Cardiac muscle cell (in vitro differentiated cells and primary cell): Measurements from ENCODE around the gene PPRC1. TPM values are rescaled to one million over a fixed set of nuclear protein-coding genes. Genes with fewer than 3 reads are reported as not detected.
A peak's percentile ranks its signal among the peaks of the same experiment; 100 is the strongest.

ENCODE experiments used
- DNase-seq, 2 donors: peaks; one replicate each; pipeline versions ENCODE4 v3.0.0 to v3.0.0-alpha.2; 2010 to 2017; ENCODE audit warnings: low read depth in 1 of 2, low spot score in 1 of 2
- H3K27ac ChIP-seq: fragments of 200-600 bp; sonication (generic); 2 replicates; pipeline ENCODE4 v1.5.1; 2016
- H3K27me3 ChIP-seq: fragments of 200-600 bp; sonication (generic); 2 replicates; pipeline ENCODE4 v1.6.0; 2016; ENCODE audit warnings: control low read depth
- H3K36me3 ChIP-seq: fragments of 200-600 bp; sonication (generic); 2 replicates; pipeline ENCODE4 v1.5.1; 2016; ENCODE audit warnings: control low read depth
- H3K4me1 ChIP-seq: fragments of 200-600 bp; sonication (generic); 2 replicates; pipeline ENCODE4 v1.8.1; 2017; ENCODE audit warnings: low read depth, mild to moderate bottlenecking, mixed run types
- H3K4me3 ChIP-seq: fragments of 200-600 bp; sonication (generic); 2 replicates; pipeline ENCODE4 v1.5.1; 2016; ENCODE audit warnings: mild to moderate bottlenecking
- H3K9me3 ChIP-seq: fragments of 200-600 bp; sonication (generic); 2 replicates; pipeline ENCODE4 v1.5.1; 2017; ENCODE audit warnings: low read depth, mild to moderate bottlenecking, control low read depth
- polyA plus RNA-seq: library from polyadenylated mRNA; unstranded; fragments of >200 nt; fragmentation: Nextera tagmentation; extraction: Ambion mirVana; gene quantifications from 2 replicates; pipeline ENCODE4 v1.2.1, GENCODE V29; 2016
- total RNA-seq: library from RNA; depleted of rRNA; stranded (reverse); fragments of >200 nt; gene quantifications from 2 replicates; pipeline ENCODE4 v1.2.3, GENCODE V29; 2016
- TF ChIP-seq, protein P1 (sequence below): IDR thresholded peaks from 2 replicates; pipeline ENCODE4 v1.5.1; 2012; ENCODE audit warnings: low read depth, mild to moderate bottlenecking, low read length

Gene PPRC1
- total and polyA plus RNA-seq, 2 experiments from 2014 or later, result 22.6 to 22.9 TPM

DNA sequence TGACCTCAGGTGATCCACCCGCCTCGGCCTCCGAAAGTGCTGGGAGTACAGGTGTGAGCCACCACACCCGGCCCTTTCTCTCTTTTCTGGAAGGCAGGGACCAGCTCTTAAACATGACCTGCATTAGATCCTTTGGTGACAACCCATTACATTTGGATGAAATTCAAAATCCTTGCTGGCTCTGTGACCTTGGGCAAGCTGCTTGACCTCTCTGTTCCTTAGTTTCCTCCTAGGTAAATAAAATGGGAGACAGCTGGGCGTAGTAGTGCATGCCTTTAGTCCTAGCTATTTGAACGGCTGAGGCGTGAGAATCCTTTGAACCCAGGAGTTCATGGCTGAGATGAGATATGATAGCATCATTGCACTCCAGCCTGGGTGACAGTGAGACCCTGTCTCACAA lies 36.4 kb upstream of the PPRC1 start:
- Histone ChIP-seq H3K36me3 (no peaks in the 10 kb centered on the region), H3K4me3 (no peak overlapping the region), H3K27me3 (no peaks in the 10 kb centered on the region), H3K27ac (no peak overlapping the region), H3K4me1 (no peaks in the 10 kb centered on the region), H3K9me3 (no peaks in the 10 kb centered on the region)
- no peak for DNase-seq
- TF ChIP-seq, protein P1, sequence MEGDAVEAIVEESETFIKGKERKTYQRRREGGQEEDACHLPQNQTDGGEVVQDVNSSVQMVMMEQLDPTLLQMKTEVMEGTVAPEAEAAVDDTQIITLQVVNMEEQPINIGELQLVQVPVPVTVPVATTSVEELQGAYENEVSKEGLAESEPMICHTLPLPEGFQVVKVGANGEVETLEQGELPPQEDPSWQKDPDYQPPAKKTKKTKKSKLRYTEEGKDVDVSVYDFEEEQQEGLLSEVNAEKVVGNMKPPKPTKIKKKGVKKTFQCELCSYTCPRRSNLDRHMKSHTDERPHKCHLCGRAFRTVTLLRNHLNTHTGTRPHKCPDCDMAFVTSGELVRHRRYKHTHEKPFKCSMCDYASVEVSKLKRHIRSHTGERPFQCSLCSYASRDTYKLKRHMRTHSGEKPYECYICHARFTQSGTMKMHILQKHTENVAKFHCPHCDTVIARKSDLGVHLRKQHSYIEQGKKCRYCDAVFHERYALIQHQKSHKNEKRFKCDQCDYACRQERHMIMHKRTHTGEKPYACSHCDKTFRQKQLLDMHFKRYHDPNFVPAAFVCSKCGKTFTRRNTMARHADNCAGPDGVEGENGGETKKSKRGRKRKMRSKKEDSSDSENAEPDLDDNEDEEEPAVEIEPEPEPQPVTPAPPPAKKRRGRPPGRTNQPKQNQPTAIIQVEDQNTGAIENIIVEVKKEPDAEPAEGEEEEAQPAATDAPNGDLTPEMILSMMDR, result no peak

DNA sequence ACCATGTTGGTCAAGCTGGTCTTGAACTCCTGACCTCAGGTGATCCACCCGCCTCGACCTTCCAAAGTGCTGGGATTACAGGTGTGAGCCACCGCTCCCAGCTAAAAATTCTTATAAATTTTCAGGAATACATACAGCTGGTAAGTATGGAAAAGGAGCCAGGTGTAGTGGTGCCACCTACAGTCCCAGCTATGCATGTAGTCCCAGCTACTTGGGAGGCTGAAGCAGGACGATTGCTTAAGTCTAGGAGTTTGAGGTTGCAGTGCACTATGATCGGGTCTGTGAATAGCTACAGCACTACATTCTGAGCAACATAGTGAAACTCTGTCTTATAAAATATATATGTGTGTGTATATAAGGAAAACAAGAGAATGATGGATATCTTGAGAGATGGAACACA lies 31.7 kb upstream of the PPRC1 start:
- no peaks in the 10 kb centered on the region for H3K27me3 ChIP-seq
- H3K9me3 ChIP-seq, result no peaks in the 10 kb centered on the region
- no peak overlapping the region for H3K27ac ChIP-seq
- H3K36me3 ChIP-seq, result no peaks in the 10 kb centered on the region
- TF ChIP-seq, protein P1, result no peak
- no peaks in the 10 kb centered on the region for H3K4me1 ChIP-seq
- no peak for DNase-seq
- H3K4me3 ChIP-seq, result no peak overlapping the region

DNA sequence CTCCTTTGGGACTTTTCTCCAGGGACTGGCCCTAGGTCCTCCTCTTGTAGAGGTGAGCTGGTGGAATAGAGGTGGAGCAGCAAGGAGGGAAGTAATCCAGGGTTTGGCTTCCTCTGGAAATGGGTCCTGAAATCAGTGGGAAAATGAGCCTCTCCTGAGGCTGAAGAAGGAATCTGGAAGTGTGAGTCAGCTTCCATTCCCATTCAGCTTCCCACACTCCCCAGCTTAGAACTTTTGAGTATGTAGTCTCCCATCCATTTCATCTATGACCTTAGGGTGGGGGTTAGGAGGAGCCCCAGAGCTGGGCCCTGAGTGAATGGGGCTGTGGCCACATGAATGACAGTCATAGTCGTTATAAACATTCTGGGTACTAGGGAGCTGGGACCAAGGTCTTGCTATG lies 30.4 kb upstream of the PPRC1 start:
- H3K4me1 ChIP-seq, result no peaks in the 10 kb centered on the region
- peaks cover 5% of the 10 kb centered on the region for H3K36me3 ChIP-seq
- no peak overlapping the region for H3K4me3 ChIP-seq
- H3K9me3 ChIP-seq, result no peaks in the 10 kb centered on the region
- no peak for DNase-seq
- TF ChIP-seq, protein P1, result no peak
- H3K27me3 ChIP-seq, result no peaks in the 10 kb centered on the region
- H3K27ac ChIP-seq, result no peak overlapping the region

DNA sequence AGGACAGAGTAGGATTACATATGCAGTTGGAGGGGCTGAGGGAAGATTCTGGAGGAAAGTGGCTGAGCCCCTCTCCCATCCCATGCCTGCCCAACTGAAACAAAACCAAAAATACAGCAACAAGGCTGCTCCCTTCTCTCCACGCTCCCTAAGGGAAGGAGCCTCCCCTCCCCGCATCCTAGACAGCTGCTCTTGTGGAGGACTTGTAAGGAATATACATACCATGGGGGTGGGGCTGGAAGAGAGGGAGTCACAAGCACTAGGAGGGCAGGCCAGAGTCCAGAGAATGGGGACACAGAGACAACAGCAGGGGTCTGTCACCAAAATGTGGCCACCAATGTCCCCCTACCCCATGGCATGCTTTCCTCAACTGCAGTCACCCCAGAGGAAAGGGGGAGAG lies 25.8 kb upstream of the PPRC1 start:
- Histone ChIP-seq H3K4me1 (no peaks in the 10 kb centered on the region), H3K27ac (peak overlapping the region; percentile 23), H3K4me3 (no peak overlapping the region), H3K27me3 (no peaks in the 10 kb centered on the region), H3K36me3 (peaks cover 41% of the 10 kb centered on the region), H3K9me3 (no peaks in the 10 kb centered on the region)
- TF ChIP-seq, protein P1, result no peak
- no peak for DNase-seq

DNA sequence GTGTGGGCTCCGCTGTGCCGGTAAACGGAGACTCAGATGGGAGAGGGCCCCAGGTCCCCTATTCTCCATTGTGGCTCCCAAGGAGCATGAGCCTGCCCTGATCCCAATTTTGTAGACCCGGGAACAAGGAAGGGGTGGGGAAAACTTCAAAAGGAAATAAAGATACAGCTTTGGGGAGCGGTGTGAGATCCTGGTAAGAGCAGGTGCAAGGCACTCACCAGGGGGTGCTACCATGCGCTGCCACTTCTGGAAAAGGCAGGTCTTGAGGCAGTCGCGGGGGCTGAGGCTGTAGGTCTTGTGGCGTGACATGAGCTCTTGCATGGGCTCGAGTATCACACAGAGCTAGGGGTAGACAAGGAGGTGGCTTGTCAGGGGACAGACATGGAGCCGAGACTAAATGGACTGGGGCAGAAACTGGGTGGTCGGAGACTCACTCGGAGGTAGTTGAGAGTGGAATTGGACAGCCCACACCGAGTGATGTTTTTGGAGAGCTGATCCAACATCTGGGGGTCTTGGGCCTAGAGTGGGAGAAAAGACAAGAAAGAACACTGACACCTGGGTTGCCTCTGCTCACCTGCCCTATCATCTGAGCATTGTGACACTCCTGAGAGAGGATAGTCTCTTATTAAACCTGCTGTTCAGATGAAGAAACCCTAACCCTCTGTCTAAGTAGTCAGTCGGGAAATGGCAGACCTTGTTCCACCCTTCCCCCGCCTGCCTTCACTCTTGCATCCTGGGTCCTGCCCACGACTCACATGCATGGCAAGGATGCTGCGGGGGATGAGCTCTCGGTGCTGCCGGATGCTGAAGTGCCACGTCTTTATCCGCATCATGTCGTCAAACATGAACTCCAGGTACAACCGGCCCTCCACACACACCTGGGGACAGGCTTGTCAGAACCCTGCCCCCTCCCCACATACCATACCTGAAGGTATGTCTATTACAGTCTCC lies 23.4 kb upstream of the PPRC1 start:
- H3K4me1 ChIP-seq, result peaks cover 10% of the 10 kb centered on the region
- H3K36me3 ChIP-seq, result peaks cover 41% of the 10 kb centered on the region
- no peaks in the 10 kb centered on the region for H3K27me3 ChIP-seq
- no peak overlapping the region for H3K4me3 ChIP-seq
- TF ChIP-seq, protein P1, result no peak
- H3K27ac ChIP-seq, result no peak overlapping the region
- DNase-seq, result no peak
- H3K9me3 ChIP-seq, result no peaks in the 10 kb centered on the region
